Heart left ventricle (tissue), 16 donors: ENCODE results near the gene DENND4C. TPM values are rescaled to one million over a fixed set of nuclear protein-coding genes. Genes with fewer than 3 reads are reported as not detected.

Source experiments
- ATAC-seq, 4 donors: fragments of 200-7000 bp; cut with Tn5 transposase; one replicate each; pipeline ENCODE4 v1.9.1; 2020 to 2022; ENCODE audit warnings: moderate library complexity in 4 of 4, mild to moderate bottlenecking in 3 of 4, moderate number of reproducible peaks in 1 of 4
- DNase-seq, 5 donors: peaks; one replicate each; pipeline ENCODE4 v3.0.0-alpha.2; 2020
- H3K27ac ChIP-seq, 12 donors: fragments of 200-600 bp; sonication (generic) in 4 of 12; one replicate each; pipeline versions ENCODE4 v1.5.0 to v1.8.0; 2016 to 2022; ENCODE audit warnings: mild to moderate bottlenecking in 2 of 12
- H3K27me3 ChIP-seq, 9 donors: fragments of 200-600 bp; sonication (generic) in 2 of 9; one replicate each; pipeline versions ENCODE4 v1.5.1 to v1.8.0; 2016 to 2022; ENCODE audit warnings: mild to moderate bottlenecking in 3 of 9
- H3K36me3 ChIP-seq, 9 donors: fragments of 200-600 bp; sonication (generic) in 2 of 9; one replicate each; pipeline versions ENCODE4 v1.5.0 to v1.8.0; 2018 to 2022; ENCODE audit warnings: mild to moderate bottlenecking in 2 of 9
- H3K4me1 ChIP-seq, 12 donors: fragments of 200-600 bp; sonication (generic) in 4 of 12; one replicate each; pipeline versions ENCODE4 v1.5.0 to v1.8.0; 2016 to 2022; ENCODE audit warnings: mild to moderate bottlenecking in 3 of 12
- H3K4me3 ChIP-seq, 12 donors: fragments of 200-600 bp; sonication (generic) in 4 of 12; one replicate each; pipeline versions ENCODE4 v1.5.0 to v1.8.0; 2017 to 2022; ENCODE audit warnings: mild to moderate bottlenecking in 9 of 12, moderate library complexity in 4 of 12
- H3K9me3 ChIP-seq, 12 donors: fragments of 200-600 bp; sonication (generic) in 4 of 12; one replicate each; pipeline versions ENCODE4 v1.5.0 to v1.8.0; 2016 to 2022; ENCODE audit warnings: mild to moderate bottlenecking in 1 of 12
- CTCF ChIP-seq, 12 donors: fragments of 200-600 bp; sonication (generic) in 4 of 12; IDR thresholded peaks; one replicate each; pipeline versions ENCODE4 v1.5.0 to v1.8.0; 2018 to 2022; ENCODE audit warnings: antibody characterized with exemption in 12 of 12, mild to moderate bottlenecking in 5 of 12
- POLR2A ChIP-seq, 2 donors: fragments of 450-650 bp; IDR thresholded peaks; one replicate each; pipeline ENCODE4 v1.6.1; 2017; ENCODE audit warnings: antibody characterized with exemption in 2 of 2, mild to moderate bottlenecking in 2 of 2, moderate library complexity in 2 of 2
- WGBS, 4 donors: extraction: QIAGEN DNeasy Blood & Tissue Kit in 2 of 4; methylation state at CpG; one replicate each; pipeline versions ENCODE4 v1.1.5 to v1.1.7; 2013 to 2018; 5-methylcytosine and 5-hydroxymethylcytosine counted together
- intact Hi-C, 10 donors: fragments of 100-400 bp; cut with DNase I; formaldehyde crosslinking; loops; one replicate each; pipeline versions ENCODE4 v1.11.1 to v1.14.2; 2022
- polyA plus RNA-seq, 2 donors: library from polyadenylated mRNA; stranded (reverse); fragments of 200-250 nt; gene quantifications; one replicate each; pipeline ENCODE4 v1.2.3, GENCODE V29; 2013
- total RNA-seq, 9 donors: library from RNA; depleted of rRNA in 2 of 9; stranded (reverse); fragments of >200 nt in 2 of 9; fragmentation: NEBNext Ultra II Directional in 3 of 9; extraction: Animal tissue kit (Norgen Biotek cat#: 25700) in 3 of 9; gene quantifications; one replicate each; pipeline versions ENCODE4 v1.1.0 to v1.2.4, GENCODE V29; 2016 to 2023
- donor health status: ischemic (EF 13 %, LVEDD 7.1; RV severe dilation, severe dysfunction).
- donor health status: healthy with polysubstance abuse.
- donor health status: DM: no; HTN: yes; CAD: no.
- donor health status: DM: no; HTN: no; CAD: no.
- donor health status: ischemic (EF 25% LVEDD 6.9; RV normal size, moderate dysfunction).
- donor health status: ischemic (EF 25% LVEDD 5.7; RV mildly dilated, moderate dysfunction).
- donor health status: healthy.
- donor health status: DM: yes; HTN: yes; CAD: no.
- donor health status: ischemic (EF 35%, LVEDD 5.7; RV mildly dilated, moderate dysfunction).
- donor health status: nonischemic (EF 11% LVEDD 7.7; RV severe dilation, severe dysfunction).
- donor health status: DM: yes; HTN: yes; CAD: no.
- donor health status: PGD.
- donor health status: ischemic (EF 29% LVEDD 5.4; RV normal size, mild dysfunction).
- donor health status: nonischemic (EF 23%, LVEDD 6.1; RV moderate dilation, normal function).

Gene DENND4C
- total and polyA plus RNA-seq, 11 donors, result 5.4 to 36.9 (median 22.8) TPM

GRCh38 chr9:19331877-19332276, 101.4 kb downstream of the DENND4C start:
- Histone ChIP-seq H3K4me3 (no peak overlapping the region), H3K4me1 (no peaks in the 10 kb centered on the region), H3K27me3 (no peaks in the 10 kb centered on the region), H3K9me3 (no peaks in the 10 kb centered on the region), H3K27ac (no peak overlapping the region), H3K36me3 (peaks cover 0 to 97% (median 68%) of the 10 kb centered on the region in 9 donors)
- ATAC-seq, result no peak
- WGBS, 4 donors, result 83 to 85% (median 83%) methylated on average over 2 of the region's 2 CpGs
- TF ChIP-seq POLR2A (IDR thresholded peaks at IDR 0.05), result no peak
- TF ChIP-seq CTCF (IDR thresholded peaks at IDR 0.05), result no peak
- DNase-seq, result no peak
- intact Hi-C loops, result no loop called here

- no peak for DNase-seq
- TF ChIP-seq CTCF (IDR thresholded peaks at IDR 0.05) (no peak), POLR2A (IDR thresholded peaks at IDR 0.05) (no peak)
- H3K36me3 ChIP-seq, result peaks cover 0 to 100% (median 74%) of the 10 kb centered on the region in 9 donors
- WGBS, 4 donors, result 95 to 97% (median 96%) methylated on average over 7 of the region's 7 CpGs
- H3K4me1 ChIP-seq, result peaks cover 0 to 2% (median 0%) of the 10 kb centered on the region in 12 donors
- no peak overlapping the region for H3K27ac ChIP-seq
- H3K9me3 ChIP-seq, result no peaks in the 10 kb centered on the region
- ATAC-seq, result no peak
- no peak overlapping the region for H3K4me3 ChIP-seq
- no peaks in the 10 kb centered on the region for H3K27me3 ChIP-seq
- intact Hi-C loops, result no loop called here
Measured at GRCh38 chr9:19336166-19336565, 105.7 kb downstream of the DENND4C start.

- peaks cover 0 to 100% (median 81%) of the 10 kb centered on the region in 9 donors for H3K36me3 ChIP-seq
Measured at GRCh38 chr9:19342947-19343346, 112.5 kb downstream of the DENND4C start.

GRCh38 chr9:19358701-19359100, 128.2 kb downstream of the DENND4C start:
- H3K4me1 ChIP-seq, result no peaks in the 10 kb centered on the region

More at GRCh38 chr9:19342947-19343346, 112.5 kb downstream of the DENND4C start:
- no peak for TF ChIP-seq POLR2A (IDR thresholded peaks at IDR 0.05)
- TF ChIP-seq CTCF (IDR thresholded peaks at IDR 0.05), result no peak
- no peak overlapping the region for H3K4me3 ChIP-seq
- no peaks in the 10 kb centered on the region for H3K9me3 ChIP-seq
- ATAC-seq, result peak in 1 of 4 donors; percentile 47
- intact Hi-C loops, result no loop called here
- 65 to 73% (median 67%) methylated on average over 2 of the region's 2 CpGs for WGBS, 4 donors
- no peak for DNase-seq
- H3K27me3 ChIP-seq, result no peaks in the 10 kb centered on the region
- no peak overlapping the region for H3K27ac ChIP-seq
- peaks cover 0 to 2% (median 0%) of the 10 kb centered on the region in 12 donors for H3K4me1 ChIP-seq

GRCh38 chr9:19369107-19369506, 138.6 kb downstream of the DENND4C start:
- DNase-seq (no peak), ATAC-seq (no peak)
- intact Hi-C loops, result no loop called here
- Histone ChIP-seq H3K4me3 (no peak overlapping the region), H3K36me3 (peaks cover 0 to 100% (median 94%) of the 10 kb centered on the region in 9 donors), H3K9me3 (no peaks in the 10 kb centered on the region), H3K27ac (no peak overlapping the region), H3K4me1 (no peaks in the 10 kb centered on the region), H3K27me3 (no peaks in the 10 kb centered on the region)
- WGBS, 4 donors, result 90 to 97% (median 92%) methylated on average over 2 of the region's 2 CpGs
- TF ChIP-seq CTCF (IDR thresholded peaks at IDR 0.05) (no peak), POLR2A (IDR thresholded peaks at IDR 0.05) (no peak)

More at GRCh38 chr9:19358701-19359100, 128.2 kb downstream of the DENND4C start:
- Histone ChIP-seq H3K27ac (no peak overlapping the region), H3K4me3 (no peak overlapping the region), H3K27me3 (no peaks in the 10 kb centered on the region), H3K36me3 (peaks cover 0 to 100% (median 93%) of the 10 kb centered on the region in 9 donors), H3K9me3 (no peaks in the 10 kb centered on the region)
- intact Hi-C loops, result no loop called here
- DNase-seq (no peak), ATAC-seq (no peak)
- 81 to 90% (median 86%) methylated on average over 3 of the region's 3 CpGs for WGBS, 4 donors
- TF ChIP-seq POLR2A (IDR thresholded peaks at IDR 0.05), result no peak
